Astrocyte of the hippocampus (primary cell): ENCODE measurements around the gene IL1A.

Experiments used
- DNase-seq: peaks from one replicate; pipeline ENCODE4 v3.0.0; 2011; ENCODE audit warnings: low read depth, low spot score

The IL1A gene

DNA sequence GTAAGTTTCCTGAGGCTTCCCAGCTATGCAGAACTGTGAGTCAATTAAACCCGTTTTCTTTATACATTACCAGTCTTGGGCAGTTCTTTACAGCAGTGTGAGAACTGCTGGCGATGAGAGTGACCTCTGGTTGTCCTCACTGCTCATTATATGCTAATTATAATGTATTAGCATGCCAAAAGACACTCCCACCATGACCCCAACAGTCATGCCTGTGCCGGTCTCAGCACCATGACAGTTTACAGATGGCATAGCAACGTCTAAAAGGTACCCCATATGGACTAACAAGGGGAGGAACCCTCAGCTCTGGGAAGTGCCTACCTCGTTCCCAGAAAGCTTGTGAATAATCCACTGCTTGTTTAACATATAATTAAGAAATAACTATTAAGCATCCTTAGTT is 8.1 kb upstream of the IL1A start:
- no peak for DNase-seq

DNA sequence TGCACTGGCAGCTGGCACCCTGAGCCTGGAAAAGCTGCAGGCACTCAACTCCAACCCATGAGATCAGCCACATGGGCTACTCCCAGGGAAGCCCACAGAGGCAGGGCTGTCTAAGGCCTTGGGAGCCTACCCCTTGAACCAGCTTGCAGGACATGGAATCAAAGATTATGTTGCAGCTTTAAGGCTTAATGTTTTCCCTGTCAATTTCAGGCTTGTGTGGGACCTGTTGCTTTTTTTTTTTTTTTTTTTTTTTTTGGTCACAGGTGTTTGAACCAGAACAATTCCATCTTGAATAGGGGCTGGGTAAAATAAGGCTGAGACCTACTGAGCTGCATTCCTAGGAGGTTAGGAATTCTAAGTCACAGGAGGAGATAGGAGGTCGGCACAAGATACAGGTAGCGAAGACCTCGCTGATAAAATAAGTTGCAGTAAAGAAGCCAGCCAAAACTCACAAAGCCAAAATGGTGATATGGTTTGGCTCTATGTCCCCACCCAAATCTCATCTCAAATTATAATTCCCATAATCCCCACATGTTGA is 7.5 kb upstream of the IL1A start:
- no peak for DNase-seq

DNA sequence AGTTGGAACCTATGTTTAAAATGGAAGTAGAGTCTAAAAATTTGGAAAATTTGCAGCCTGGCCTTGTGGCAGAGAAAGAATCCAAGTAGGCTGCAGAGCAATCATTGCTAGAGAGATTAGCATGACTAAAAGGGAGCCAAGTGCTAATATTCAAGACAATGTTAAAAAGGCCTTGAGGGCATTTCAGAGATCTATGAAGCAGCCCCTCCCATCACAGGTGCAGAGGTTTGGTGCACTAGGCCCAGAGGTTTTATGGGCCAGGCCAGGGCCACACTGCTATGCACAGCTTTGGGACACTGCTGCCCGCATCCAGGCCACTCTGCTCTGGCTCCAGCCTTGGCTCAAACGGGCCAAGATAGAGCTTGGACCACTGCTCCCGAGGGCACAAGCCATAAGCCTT is 6.7 kb upstream of the IL1A start:
- no peak for DNase-seq

DNA sequence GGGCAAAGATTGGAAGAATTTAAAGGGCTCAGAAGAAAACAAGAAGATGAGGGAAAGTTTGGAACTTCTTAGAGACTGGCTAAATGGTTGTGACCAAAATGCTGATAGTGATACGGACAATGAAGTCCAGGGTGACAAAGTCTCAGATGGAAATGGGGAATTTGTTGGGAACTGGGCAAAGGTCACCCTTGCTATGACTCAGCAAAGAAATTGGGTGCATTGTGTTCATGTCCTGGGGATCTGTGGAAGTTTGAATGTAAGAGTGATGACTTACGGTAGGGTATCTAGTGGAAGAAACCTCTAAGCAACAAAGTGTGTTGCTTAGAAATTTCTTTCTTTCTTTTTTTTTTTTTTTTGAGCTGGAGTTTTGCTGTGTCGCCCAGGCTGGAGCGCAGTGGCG is 6.0 kb upstream of the IL1A start:
- no peak for DNase-seq

DNA sequence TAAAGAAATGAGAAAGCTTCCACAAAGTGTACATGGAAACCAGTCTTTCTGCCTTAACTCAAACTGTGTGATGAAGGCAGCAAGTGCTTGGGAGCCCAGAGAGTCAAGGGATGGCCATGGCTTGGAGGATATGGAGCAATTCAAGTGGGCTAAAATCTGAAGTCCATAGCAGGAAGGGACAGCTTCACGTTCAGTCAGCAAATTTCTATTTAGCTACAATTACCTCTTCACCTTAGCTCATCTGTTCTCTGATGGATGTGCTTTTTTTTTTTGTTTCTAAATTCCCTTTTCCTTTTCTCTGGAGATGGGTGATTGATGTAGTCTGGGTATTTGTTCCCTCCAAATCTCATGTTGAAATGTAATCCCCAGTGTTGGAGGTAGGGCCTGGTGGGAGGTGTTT is 4.9 kb upstream of the IL1A start:
- no peak for DNase-seq

DNA sequence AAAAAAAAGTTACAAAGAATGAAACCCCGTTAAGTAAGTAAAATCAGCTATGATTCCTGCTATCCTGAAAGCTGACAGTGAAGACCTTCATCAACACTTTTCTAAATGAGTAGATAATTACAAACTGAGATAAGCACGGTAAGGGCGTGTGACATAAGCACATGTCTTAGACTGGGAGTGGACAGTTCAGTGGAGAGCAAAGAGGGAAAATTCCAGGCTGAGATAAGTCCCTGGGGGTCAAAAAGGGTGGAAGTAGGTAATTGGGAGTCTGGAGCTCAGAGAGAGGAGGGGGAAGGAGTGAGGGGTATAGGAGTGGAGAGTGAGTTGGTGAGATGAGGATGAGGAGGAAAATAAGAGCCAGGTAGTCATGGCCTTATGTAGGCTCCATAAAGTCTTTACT is 4.4 kb upstream of the IL1A start:
- no peak for DNase-seq

DNA sequence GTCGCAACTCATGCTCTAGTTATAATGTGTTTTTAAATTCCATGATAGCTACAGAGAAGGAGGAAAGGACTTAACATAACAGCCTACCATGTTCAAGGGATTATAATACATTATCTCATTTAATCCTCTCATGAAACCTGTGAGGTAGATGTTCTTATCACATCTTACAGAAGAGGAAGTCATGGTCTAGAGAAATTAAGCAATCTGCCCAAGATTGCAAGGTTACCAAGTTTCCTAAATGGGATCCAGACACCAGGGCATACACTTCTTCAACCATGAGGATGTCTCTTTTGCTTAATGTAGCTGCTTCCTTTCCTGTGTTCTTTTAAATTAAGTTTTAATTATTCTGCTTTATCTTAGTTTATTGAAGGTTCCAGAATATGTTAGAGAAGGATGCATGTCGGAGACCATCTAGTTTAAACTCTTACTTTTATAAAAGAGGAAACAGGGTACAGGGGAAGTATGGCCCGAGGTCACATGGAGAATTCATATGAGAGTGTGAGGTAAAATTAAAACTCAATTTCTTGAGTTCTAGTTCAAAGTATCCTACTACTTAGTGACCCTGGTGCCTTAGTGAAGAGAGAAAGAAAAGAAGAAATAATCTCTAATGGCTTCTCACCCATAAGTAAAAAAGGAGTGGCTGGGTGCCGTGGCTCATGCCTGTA is 3.6 kb upstream of the IL1A start:
- no peak for DNase-seq

DNA sequence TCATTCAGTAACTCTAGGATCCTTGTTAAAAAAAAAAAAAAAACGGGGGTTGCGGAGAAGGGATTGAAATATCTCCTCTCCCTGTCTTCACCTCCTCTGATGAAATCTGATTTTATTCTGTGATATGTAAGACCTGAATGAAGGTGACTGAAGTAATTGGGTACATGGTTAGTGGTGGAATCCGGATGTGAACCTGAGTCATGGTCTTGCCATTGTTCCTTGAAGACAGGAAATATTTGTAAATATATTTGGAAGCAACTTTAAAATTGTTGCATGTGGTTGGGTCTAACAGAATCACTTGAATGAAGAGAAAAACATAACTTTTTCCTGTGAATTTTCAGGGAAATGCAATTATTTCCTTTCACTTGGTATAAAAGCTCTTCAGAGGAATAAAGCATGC is 3.0 kb upstream of the IL1A start:
- no peak for DNase-seq

DNA sequence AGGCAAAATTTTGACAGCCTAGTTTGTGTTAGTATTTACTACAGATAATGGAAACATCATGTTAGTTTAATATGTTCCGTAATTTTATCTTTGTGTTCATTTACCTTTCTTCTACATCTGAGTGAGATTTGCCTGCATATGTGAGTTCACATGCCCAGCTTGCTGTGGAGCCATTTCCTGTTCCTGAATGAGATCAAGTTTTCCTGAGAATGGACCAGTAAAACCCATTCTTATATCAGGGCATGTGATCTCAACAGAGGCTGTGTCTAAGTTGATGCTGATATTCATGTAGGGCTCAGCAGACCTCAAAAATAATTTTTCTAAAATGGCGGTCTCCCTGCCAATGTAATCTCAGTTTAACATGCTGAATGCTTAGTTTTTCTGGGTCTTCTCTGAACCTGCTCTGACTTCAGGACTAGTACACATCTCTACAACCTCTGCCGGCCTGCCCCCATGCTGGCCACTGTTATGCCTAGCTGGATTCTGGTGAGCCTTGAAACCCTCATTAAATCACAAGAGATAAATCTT is 1.0 kb downstream of the IL1A start:
- no peak for DNase-seq

DNA sequence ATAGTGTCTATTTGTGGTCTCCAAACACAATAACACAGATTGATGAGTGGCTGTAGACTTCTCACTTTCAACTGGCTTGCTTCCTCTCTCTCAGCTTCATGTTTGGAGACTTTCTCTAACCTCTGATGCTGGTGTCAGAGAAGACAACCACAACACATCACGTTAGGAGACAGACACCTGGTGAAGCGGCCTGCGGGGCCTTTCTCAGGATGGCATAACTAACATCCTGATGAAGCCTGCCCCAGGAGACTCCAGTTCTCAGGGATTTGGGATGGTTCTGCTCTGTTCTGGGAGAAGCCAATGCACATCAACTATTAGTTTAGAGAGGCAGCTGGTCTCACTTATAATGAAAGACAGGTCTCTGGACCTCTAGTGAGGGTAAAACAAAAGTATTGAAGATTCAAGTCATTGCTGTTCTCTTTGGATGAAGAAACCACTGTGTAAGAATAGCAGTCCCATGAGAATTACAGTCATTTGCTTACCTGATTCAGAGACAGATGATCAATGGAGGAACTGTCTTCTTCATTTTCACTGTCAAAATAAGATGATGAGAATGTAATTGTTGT is 2.0 kb downstream of the IL1A start:
- no peak for DNase-seq

DNA sequence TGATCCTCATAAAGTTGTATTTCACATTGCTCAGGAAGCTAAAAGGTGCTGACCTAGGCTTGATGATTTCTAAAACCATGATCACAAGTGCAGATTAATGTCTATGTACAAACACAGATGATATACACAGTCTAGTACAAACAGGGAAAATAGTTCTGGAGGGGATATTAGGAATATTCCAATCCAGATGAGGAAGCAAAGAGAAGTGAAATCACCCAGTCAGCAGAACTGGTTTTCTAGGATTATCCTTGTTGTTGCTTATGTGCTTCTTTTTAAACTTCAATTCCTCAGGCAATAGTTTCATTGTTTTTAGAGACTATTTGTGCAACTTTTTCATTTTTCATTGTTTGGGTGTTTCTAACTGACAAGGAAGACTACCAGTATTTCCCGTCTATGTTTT is 4.7 kb downstream of the IL1A start:
- DNase-seq, result no peak

DNA sequence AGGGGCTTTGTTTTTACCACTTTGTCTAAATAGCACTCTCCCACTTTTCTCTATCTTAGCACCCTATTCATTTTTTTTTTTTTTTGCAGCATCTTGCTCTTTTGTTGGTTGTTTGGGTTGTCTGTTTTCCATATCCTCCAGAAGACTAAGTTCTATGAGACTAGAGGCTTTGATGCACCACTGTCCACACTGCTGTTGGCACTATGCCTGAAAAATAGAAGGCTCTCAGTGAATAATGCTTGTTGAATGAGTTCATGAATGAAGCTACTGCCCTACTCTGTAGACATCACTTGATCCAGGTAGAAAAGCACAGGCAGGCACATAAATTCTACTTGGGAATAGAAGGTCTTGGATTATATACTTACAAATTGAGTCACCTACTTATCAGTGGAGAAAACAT is 7.3 kb downstream of the IL1A start:
- no peak for DNase-seq

DNA sequence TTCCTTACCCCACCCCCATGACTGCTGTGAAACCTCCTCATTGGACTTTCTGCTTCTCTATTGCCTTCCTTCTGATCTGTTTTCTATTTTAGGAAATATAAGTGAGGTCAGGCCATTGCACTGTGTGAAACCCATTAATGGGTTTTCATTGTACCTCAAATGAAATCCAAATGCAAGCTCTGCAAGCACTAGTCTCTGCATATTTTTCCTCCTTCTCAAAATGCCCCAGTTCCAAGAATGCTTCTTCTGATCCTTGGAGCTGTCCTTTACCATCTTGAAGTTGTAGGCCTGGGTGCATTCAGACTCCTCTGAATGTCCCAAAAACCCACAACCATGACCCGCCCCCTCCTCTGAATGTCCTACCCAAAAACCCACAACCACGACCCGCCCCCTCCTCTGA is 8.2 kb downstream of the IL1A start:
- DNase-seq, result no peak

DNA sequence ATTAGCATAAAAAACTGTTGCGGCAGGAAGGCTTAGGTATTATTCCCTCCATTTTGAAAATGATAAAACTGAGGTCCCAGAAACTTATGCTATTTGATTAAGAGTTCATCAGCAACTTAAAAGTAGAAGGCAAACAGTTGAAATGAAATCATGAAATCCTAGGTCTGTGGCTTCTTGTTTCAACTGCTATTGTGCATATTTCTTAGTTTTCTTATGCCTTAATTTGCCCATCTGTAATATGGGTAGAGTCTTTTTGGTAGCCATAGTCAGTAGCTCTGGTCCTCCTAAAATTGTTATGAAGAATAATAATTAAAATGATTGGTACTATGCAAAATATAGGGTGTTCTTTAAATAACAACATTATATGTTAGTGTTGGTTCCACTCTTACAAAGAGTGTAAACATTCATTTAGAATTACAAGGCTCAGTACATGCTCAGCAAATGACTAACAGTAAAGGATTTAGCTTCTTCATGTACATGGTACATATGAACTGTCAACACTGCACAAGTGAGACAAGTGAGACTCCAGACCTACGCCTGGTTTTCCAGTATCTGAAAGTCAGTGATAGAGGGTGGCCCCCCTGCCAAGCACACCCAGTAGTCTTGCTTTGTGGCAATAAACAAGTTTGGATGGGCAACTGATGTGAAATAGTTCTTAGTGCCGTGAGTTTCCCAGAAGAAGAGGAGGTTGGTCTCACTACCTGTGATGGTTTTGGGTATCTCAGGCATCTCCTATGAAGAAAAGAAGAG is 9.6 kb downstream of the IL1A start:
- no peak for DNase-seq

DNA sequence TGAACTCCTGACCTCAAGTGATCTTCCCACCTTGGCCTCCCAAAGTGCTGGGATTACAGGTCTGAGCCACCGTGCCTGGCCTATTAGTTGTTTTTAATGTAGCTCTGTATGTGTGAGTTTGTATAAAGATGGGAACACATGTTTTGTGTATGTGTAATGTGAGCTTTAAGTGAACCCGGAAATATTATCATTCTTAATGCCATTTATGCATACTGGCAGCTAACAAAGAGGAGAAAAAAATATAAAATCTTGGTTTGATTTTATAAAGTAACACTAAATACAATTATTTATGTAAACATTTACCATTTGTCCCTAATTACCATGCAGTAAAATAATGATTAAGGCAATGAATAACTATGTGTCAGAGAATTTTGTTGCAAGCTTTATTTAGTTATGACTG is 10.7 kb downstream of the IL1A start:
- no peak for DNase-seq

DNA sequence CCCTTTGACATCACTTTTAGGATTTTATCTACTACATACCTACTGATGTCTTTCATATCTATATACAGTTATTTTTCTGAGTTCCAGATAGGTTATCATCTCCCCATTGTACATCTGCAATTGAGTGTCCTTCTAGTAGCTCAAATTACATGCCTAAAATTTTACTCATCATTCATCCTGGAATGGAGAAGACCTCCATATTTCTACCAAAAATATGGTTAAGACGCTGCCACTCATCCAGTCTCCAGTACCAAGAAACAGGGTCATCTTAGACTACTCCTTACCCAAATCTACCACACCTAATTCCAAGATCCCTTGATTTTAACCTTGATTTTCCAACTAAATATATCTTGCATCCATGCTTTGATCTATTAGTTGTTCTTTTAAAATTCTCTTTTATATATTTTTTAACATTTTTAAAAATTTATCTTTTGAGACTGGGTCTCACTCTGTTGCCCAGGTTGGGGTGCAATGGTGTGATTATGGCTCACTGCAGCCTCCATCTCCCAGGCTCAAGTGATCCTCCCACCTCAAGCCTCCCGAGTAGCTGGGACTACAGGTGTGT is 11.3 kb downstream of the IL1A start:
- no peak for DNase-seq

DNA sequence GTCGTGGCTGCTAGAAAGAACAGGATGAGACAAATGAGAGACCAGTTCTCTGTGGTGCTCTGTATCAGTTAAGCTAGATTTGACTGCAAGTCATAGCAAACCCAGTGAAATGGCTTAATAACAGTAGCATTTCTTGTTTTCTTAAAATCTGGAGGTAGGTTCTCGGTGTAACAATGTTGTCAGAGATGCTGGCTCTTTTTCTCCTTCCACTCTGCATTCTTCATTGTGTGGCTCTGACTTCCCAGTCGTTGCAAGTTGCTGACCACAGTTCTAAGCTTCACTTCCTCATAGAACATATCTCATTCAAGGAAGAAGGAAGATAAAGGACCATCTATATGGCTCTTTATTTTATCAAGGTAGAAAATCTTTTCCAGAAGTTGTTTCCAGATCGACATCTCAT is 12.0 kb downstream of the IL1A start:
- no peak for DNase-seq

DNA sequence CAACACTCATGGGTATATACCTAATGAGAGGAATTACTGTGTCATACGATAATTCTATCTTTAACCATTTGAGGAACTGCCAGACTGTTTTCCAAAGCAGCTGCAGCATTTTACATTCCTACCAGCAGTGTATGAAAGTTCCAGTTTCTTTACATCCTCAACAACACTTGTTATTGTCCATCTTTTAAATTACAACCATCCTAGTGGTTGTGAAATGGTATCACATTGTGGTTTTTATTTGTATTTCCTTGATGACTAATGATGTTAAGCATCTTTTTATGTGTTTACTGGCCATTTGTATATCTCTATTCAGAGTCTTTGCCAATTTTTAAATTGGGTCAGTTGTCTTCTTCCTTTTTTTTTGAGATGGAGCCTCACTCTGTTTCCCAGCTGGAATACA is 15.9 kb downstream of the IL1A start:
- no peak for DNase-seq

DNA sequence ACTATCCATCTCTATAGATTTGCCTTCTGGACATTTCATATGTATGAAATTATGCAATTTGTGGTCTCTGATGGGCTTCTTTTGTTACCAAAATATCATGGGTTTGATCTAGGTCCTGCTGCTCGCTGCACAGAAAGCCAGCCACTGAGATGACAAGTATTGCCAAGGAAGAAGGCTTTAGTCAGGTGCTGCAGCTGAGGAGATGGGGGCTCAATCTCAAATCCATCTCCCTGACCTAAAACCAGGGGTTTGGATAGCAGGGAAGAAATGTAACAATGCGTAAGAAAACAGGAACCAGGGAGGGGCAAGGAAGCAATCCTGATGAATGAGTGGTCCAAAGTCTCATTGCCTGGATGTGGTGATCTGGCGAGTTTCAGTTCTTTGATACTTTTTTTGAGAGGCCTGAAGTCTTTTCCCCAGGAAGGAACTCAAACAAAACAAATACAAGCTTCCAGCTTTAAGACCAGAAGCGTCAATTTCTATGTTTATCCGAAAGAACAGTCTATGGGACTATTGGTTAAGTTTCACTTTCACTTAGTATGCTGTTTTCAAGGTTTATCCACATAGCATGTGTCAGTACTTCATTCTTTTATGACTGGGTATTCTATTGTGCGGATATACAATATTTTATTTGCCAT is 16.5 kb downstream of the IL1A start:
- no peak for DNase-seq

DNA sequence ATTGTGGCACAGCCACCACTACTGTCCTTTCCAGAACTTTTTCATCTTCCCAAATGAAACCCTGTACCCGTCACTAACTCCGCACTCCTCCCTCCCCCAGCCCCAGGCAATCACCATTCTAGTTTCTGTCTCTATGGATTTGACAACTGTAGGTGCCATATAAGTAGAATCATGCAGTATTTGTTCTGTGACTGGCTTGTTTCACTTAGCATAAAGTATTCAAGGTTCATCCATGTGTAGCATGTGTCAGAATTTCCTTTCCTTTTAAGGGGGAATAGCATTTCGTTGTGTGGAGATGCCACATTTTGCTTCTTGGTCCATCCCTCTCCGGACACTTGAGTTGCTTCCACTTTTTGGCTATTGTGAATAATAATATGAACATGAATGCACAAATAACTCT is 19.0 kb downstream of the IL1A start:
- no peak for DNase-seq

DNA sequence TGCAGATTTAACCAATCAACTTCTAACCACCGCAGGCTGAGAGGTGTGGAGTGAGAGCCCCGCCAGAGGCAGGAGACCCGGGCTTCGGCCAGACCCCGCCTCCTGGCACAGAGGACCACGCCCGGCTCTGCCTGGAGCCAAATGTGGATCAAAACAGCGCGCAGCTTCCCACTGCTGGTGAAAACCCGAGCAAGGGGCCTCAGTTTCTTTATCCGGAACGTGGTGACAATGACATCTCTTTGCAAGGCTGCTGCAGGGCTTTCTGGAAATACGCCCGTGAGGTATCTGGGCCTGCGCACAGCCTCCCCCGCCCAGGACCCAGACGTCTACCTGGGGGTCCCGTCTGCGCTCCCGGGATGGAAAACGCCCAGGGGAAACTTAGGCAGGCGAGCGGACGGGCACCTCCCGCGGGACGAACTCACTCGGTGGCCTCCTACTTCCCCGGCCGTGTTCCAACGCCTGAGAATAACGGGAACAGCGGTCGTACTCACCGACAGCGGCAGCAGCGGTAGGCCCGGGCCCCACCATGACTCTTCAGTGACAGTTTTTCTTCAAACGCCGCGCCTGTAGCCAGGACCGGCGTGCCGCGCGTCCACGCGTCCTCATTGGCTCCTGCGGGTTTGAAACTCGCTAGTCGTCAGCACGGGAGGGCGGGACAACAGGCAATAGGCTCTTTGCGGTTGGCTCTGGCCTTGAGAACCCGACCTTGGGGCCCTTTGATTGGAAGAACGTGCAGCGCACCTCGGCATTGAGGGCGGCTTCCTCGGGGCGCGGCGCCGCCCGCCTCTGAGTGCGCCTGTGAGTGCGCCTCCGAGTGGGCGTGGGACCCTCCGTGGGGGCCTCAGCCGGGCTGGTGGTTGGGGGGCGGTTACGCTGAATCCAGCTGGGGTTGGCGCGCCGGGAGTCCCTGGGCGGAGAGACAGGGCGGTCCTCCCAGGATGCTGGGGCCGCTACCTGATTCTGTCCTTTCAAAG is 19.9 kb downstream of the IL1A start, which contains the start of gene CKAP2L:
CKAP2L (minus strand) TSS at position 539 of the 974 bp plus-strand sequence; CDS start at position 528, 11 bp downstream.
- DNase-seq, result peak; percentile 99
